IMR-90 (cell line): Measurements from ENCODE around the gene STOML1. TPM values are rescaled to one million over a fixed set of nuclear protein-coding genes. Genes with fewer than 3 reads are reported as not detected.

Experiments
- ATAC-seq: fragments of 200-7000 bp; cut with Tn5 transposase; 2 replicates; pipeline ENCODE4 v1.9.1; 2020; ENCODE audit warnings: low read depth, mild to moderate bottlenecking, moderate library complexity
- BruUV-seq: library from RNA; stranded (reverse); fragments of 400-500 nt; replicated peaks from 2 replicates; lab custom pipeline; 2021; lab: Mats Ljungman, UMichigan
- CTCF ChIA-PET: fragments of 300-600 bp; formaldehyde crosslinking; extraction: SDS; loops from one replicate; lab custom pipeline; 2021; ENCODE audit warnings: antibody characterized with exemption; lab: Yijun Ruan, JAX
- POLR2A ChIA-PET: fragments of 300-600 bp; sonication (Branson Sonifier 250); formaldehyde crosslinking; loops from one replicate; lab custom pipeline; 2022; ENCODE audit warnings: antibody characterized with exemption; ENCODE audit not compliant: unreplicated experiment; lab: Charles Lee
- DNase-seq: peaks from one replicate; pipeline ENCODE4 v3.0.0; 2013
- H2AFZ ChIP-seq: replicated peaks from 2 replicates; pipeline ENCODE3; 2013; ENCODE audit warnings: low read length, mild to moderate bottlenecking; ENCODE audit not compliant: poor library complexity
- H2AK5ac ChIP-seq: 2 replicates; pipeline ENCODE4 v1.6.1; 2013; ENCODE audit warnings: low read depth, low read length, inconsistent platforms
- H2AK9ac ChIP-seq: replicated peaks from 2 replicates; pipeline ENCODE3; 2013; ENCODE audit warnings: mild to moderate bottlenecking, low read depth, low read length, moderate library complexity; ENCODE audit not compliant: poor library complexity
- H2BK120ac ChIP-seq: 2 replicates; pipeline ENCODE4 v1.6.1; 2013; ENCODE audit warnings: low read depth, low read length, inconsistent platforms
- H2BK15ac ChIP-seq: 3 replicates; pipeline ENCODE4 v1.6.1; 2013; ENCODE audit warnings: low read depth, low read length, inconsistent platforms
- H2BK20ac ChIP-seq: 2 replicates; pipeline ENCODE4 v1.6.1; 2013; ENCODE audit warnings: low read depth, mild to moderate bottlenecking, inconsistent platforms, low read length, moderate library complexity
- H2BK5ac ChIP-seq: 2 replicates; pipeline ENCODE4 v1.6.1; 2013; ENCODE audit warnings: mild to moderate bottlenecking, low read depth, low read length, inconsistent platforms; ENCODE audit not compliant: poor library complexity, severe bottlenecking
- H3K14ac ChIP-seq: replicated peaks from 2 replicates; pipeline ENCODE4 v1.6.1; 2013; ENCODE audit warnings: low read depth, low read length, inconsistent platforms
- H3K18ac ChIP-seq: 2 replicates; pipeline ENCODE4 v1.6.1; 2013; ENCODE audit warnings: low read depth, low read length, control low read depth
- H3K23ac ChIP-seq: 2 replicates; pipeline ENCODE4 v1.6.1; 2013; ENCODE audit warnings: low read depth, low read length, inconsistent platforms
- H3K27ac ChIP-seq: 2 replicates; pipeline ENCODE4 v1.5.1; 2013; ENCODE audit warnings: mild to moderate bottlenecking, control low read depth, low read length; ENCODE audit not compliant: insufficient read depth
- H3K27me3 ChIP-seq: 2 replicates; pipeline ENCODE4 v1.6.1; 2013; ENCODE audit warnings: low read length; ENCODE audit not compliant: control insufficient read depth, insufficient read depth
- H3K36me3 ChIP-seq: 2 replicates; pipeline ENCODE4 v1.6.1; 2013; ENCODE audit warnings: low read length, mixed read lengths; ENCODE audit not compliant: control insufficient read depth, insufficient read depth
- H3K4ac ChIP-seq: 2 replicates; pipeline ENCODE4 v1.6.1; 2013; ENCODE audit warnings: low read depth, low read length, inconsistent platforms
- H3K4me1 ChIP-seq: 2 replicates; pipeline ENCODE4 v1.6.1; 2013; ENCODE audit warnings: low read length, mixed read lengths; ENCODE audit not compliant: control insufficient read depth, insufficient read depth
- H3K4me2 ChIP-seq: 2 replicates; pipeline ENCODE4 v1.6.1; 2013; ENCODE audit warnings: low read depth, mild to moderate bottlenecking, control low read depth, low read length, moderate library complexity
- H3K4me3 ChIP-seq: 2 replicates; pipeline ENCODE4 v1.5.1; 2013; ENCODE audit warnings: low read depth, mild to moderate bottlenecking, control low read depth, low read length, moderate library complexity; ENCODE audit not compliant: insufficient read depth
- H3K56ac ChIP-seq: 2 replicates; pipeline ENCODE4 v1.6.1; 2013; ENCODE audit warnings: low read length, inconsistent platforms; ENCODE audit not compliant: insufficient read depth; ENCODE audit errors: extremely low read depth
- H3K79me1 ChIP-seq, 2 experiments: 2 replicates each; pipeline ENCODE4 v1.6.1; 2013; ENCODE audit warnings: low read length in 2 of 2, inconsistent platforms in 1 of 2, low read depth in 1 of 2
- H3K9ac ChIP-seq: 2 replicates; pipeline ENCODE4 v1.6.1; 2013; ENCODE audit warnings: low read depth, low read length, control low read depth
- H3K9me1 ChIP-seq: 2 replicates; pipeline ENCODE4 v1.6.1; 2013; ENCODE audit warnings: low read length, inconsistent platforms; ENCODE audit not compliant: insufficient read depth
- H3K9me3 ChIP-seq: 2 replicates; pipeline ENCODE4 v1.6.1; 2013; ENCODE audit warnings: low read length; ENCODE audit not compliant: control insufficient read depth, insufficient read depth
- H4K20me1 ChIP-seq: 2 replicates; pipeline ENCODE4 v1.6.1; 2013; ENCODE audit warnings: low read length, inconsistent platforms; ENCODE audit not compliant: insufficient read depth
- H4K5ac ChIP-seq: 2 replicates; pipeline ENCODE4 v1.6.1; 2013; ENCODE audit warnings: mild to moderate bottlenecking, low read depth, low read length, control low read depth
- H4K8ac ChIP-seq, 2 experiments: 2 replicates each; pipeline ENCODE4 v1.6.1; 2013; ENCODE audit warnings: low read depth in 2 of 2, low read length in 2 of 2, control low read depth in 1 of 2, inconsistent platforms in 1 of 2
- H4K91ac ChIP-seq: 2 replicates; pipeline ENCODE4 v1.6.1; 2013; ENCODE audit warnings: low read depth, low read length, inconsistent platforms; ENCODE audit not compliant: insufficient read depth
- CHD1 ChIP-seq: IDR thresholded peaks from 2 replicates; pipeline ENCODE4 v1.6.1; 2012; ENCODE audit warnings: low read depth, low read length, improper control_type of control experiment
- FOS ChIP-seq: fragments of 150-350 bp; IDR thresholded peaks from 2 replicates; pipeline ENCODE4 v1.6.1; 2016; ENCODE audit warnings: low read depth, low read length
- MAFK ChIP-seq: IDR thresholded peaks from 2 replicates; pipeline ENCODE4 v1.6.1; 2012; ENCODE audit warnings: low read depth, low read length, improper control_type of control experiment
- MAZ ChIP-seq: IDR thresholded peaks from 2 replicates; pipeline ENCODE4 v1.6.1; 2012; ENCODE audit warnings: low read depth, mild to moderate bottlenecking, low read length, improper control_type of control experiment, moderate library complexity, borderline replicate concordance
- NFE2L2 ChIP-seq: fragments of 150-350 bp; IDR thresholded peaks from 2 replicates; pipeline ENCODE4 v1.6.1; 2016; ENCODE audit warnings: low read depth, mild to moderate bottlenecking, low read length
- POLR2A ChIP-seq: IDR thresholded peaks from 2 replicates; pipeline ENCODE4 v1.6.1; 2012; ENCODE audit warnings: mild to moderate bottlenecking, low read depth, low read length
- RCOR1 ChIP-seq: IDR thresholded peaks from 2 replicates; pipeline ENCODE4 v1.6.1; 2012; ENCODE audit warnings: mild to moderate bottlenecking, low read length, improper control_type of control experiment; ENCODE audit not compliant: insufficient replicate concordance
- RFX5 ChIP-seq: IDR thresholded peaks from 2 replicates; pipeline ENCODE4 v1.8.0; 2012; ENCODE audit warnings: low read depth, mild to moderate bottlenecking, low read length, moderate library complexity
- USF2 ChIP-seq: fragments of 150-350 bp; IDR thresholded peaks from 2 replicates; pipeline ENCODE4 v1.6.1; 2017; ENCODE audit warnings: mild to moderate bottlenecking, antibody characterized with exemption, low read length, low read depth
- WGBS, 2 experiments: methylation state at CpG; one replicate each; pipeline versions ENCODE4 v1.1.5 to v1.1.7; 2013; ENCODE audit warnings: missing lambda C conversion rate in 2 of 2; ENCODE audit not compliant: insufficient read length in 1 of 2; ENCODE audit errors: extremely low coverage in 2 of 2; 5-methylcytosine and 5-hydroxymethylcytosine counted together
- dilution Hi-C: fragments of 300-500 bp; cut with HindIII; formaldehyde crosslinking; loops from one replicate; pipeline ENCODE4 v1.14.3; 2018; ENCODE audit warnings: low sequenced_read_pairs; ENCODE audit not compliant: unreplicated experiment
- in situ Hi-C: fragments of 300-500 bp; cut with MboI; formaldehyde crosslinking; loops from 3 replicates; pipeline ENCODE4 v1.14.3; 2019; ENCODE audit warnings: low sequenced_read_pairs, inconsistent platforms, mixed read lengths
- intact Hi-C: fragments of 100-400 bp; cut with micrococcal nuclease; formaldehyde crosslinking; loops from 2 replicates; pipeline ENCODE4 v1.10.0; 2022
- polyA plus RNA-seq, 3 experiments: library from polyadenylated mRNA; depleted of rRNA; stranded (reverse); fragments of >200 nt; gene quantifications; 2 replicates each; pipeline ENCODE4 v1.2.3, GENCODE V29; 2012; ENCODE audit warnings: low replicate concordance in 1 of 3
- total RNA-seq: library from RNA; depleted of rRNA; stranded (reverse); fragments of >200 nt; gene quantifications from 2 replicates; pipeline ENCODE4 v1.2.3, GENCODE V29; 2012

Gene STOML1
- total and polyA plus RNA-seq, 2 of the 4 experiments (the other 2 are of a cell fraction): 11.8 to 21.2 TPM

GRCh38 chr15:73968461-73968860, 23.6 kb downstream of the STOML1 start:
- dilution Hi-C loops: no loop called here
- TF ChIP-seq POLR2A: no peak
- no peak for TF ChIP-seq CHD1
- TF ChIP-seq USF2: no peak
- no peak for TF ChIP-seq RCOR1
- no peak for TF ChIP-seq MAZ
- TF ChIP-seq MAFK: no peak
- TF ChIP-seq FOS: no peak
- no peak for TF ChIP-seq RFX5
- no peak for TF ChIP-seq NFE2L2
- BruUV-seq: no TSS peak
- Histone ChIP-seq H3K36me3 (no peaks in the 10 kb centered on the region), H3K9me3 (no peaks in the 10 kb centered on the region), H3K27ac (no peak overlapping the region), H2AK9ac (no peak overlapping the region), H3K9ac (no peak overlapping the region), H2AK5ac (no peak overlapping the region), H3K4ac (no peak overlapping the region), H3K4me2 (no peak overlapping the region), H4K8ac (no peak overlapping the region), H3K56ac (no peak overlapping the region), H2AFZ (no peak overlapping the region), H3K14ac (no peak overlapping the region), H3K79me1 (no peaks in the 10 kb centered on the region), H4K91ac (no peak overlapping the region), H3K18ac (no peak overlapping the region), H2BK5ac (no peak overlapping the region), H3K9me1 (peaks cover 6% of the 10 kb centered on the region), H4K5ac (no peak overlapping the region), H3K23ac (no peak overlapping the region), H3K4me1 (peaks cover 11% of the 10 kb centered on the region), H3K4me3 (no peak overlapping the region), H2BK20ac (no peak overlapping the region), H4K20me1 (no peaks in the 10 kb centered on the region), H2BK120ac (no peak overlapping the region), H2BK15ac (no peak overlapping the region), H3K27me3 (no peaks in the 10 kb centered on the region)
- DNase-seq (no peak), ATAC-seq (no peak)
- in situ Hi-C loops: no loop called here
- WGBS, 2 experiments: no CpG with 5 or more reads among the region's 3 CpGs
- CTCF ChIA-PET: interaction anchor here (1.0 to 1.4 kb wide), 2 partner anchors 17 to 69 kb away, joined by 3 to 5 read pairs; no protein-coding TSS in a partner anchor
- intact Hi-C loops: no loop called here
- POLR2A ChIA-PET: no interaction called here
